Esophagus squamous epithelium (tissue), 5 donors: ENCODE results near the gene AZIN2. TPM values are rescaled to one million over a fixed set of nuclear protein-coding genes. Genes with fewer than 3 reads are reported as not detected.

Experiments used
- DNase-seq: peaks from one replicate; lab custom pipeline; 2025; lab: John Stamatoyannopoulos, UW
- H3K27ac ChIP-seq, 4 donors: fragments of 200-600 bp; sonication (generic); one replicate each; pipeline ENCODE4 v1.5.1; 2016 to 2019; ENCODE audit warnings: mild to moderate bottlenecking in 1 of 4
- H3K27me3 ChIP-seq, 4 donors: fragments of 200-600 bp; sonication (generic); 1 replicate in 3 of 4; 2 replicates in 1 of 4; pipeline versions ENCODE4 v1.5.1 to v1.6.0; 2017 to 2021; ENCODE audit warnings: antibody characterized with exemption in 1 of 4
- H3K36me3 ChIP-seq, 3 donors: fragments of 200-600 bp; sonication (generic); one replicate each; pipeline ENCODE4 v1.5.1; 2016 to 2019
- H3K4me1 ChIP-seq, 3 donors: fragments of 200-600 bp; sonication (generic); one replicate each; pipeline ENCODE4 v1.5.1; 2017 to 2019
- H3K4me3 ChIP-seq, 4 donors: fragments of 200-600 bp; sonication (generic); 1 replicate in 3 of 4; 2 replicates in 1 of 4; pipeline ENCODE4 v1.5.1; 2016 to 2019; ENCODE audit warnings: mild to moderate bottlenecking in 2 of 4, moderate library complexity in 1 of 4
- H3K9me3 ChIP-seq, 3 donors: fragments of 200-600 bp; sonication (generic); one replicate each; pipeline ENCODE4 v1.5.1; 2016 to 2019
- POLR2A ChIP-seq, 4 donors: fragments of 450-650 bp; IDR thresholded peaks; one replicate each; pipeline ENCODE4 v1.6.1; 2017; ENCODE audit warnings: antibody characterized with exemption in 4 of 4, mild to moderate bottlenecking in 4 of 4, moderate library complexity in 3 of 4
- WGBS, 2 donors: methylation state at CpG; one replicate each; pipeline ENCODE4 v1.1.5; 2018; 5-methylcytosine and 5-hydroxymethylcytosine counted together
- intact Hi-C: fragments of 100-400 bp; cut with DNase I; formaldehyde crosslinking; loops from one replicate; pipeline ENCODE4 v1.15.0; 2022
- total RNA-seq, 4 donors: library from RNA; depleted of rRNA; stranded (reverse); fragments of >200 nt; gene quantifications; one replicate each; pipeline ENCODE4 v1.1.0, GENCODE V29; 2016
- TF ChIP-seq, protein P1 (sequence below), 6 experiments: fragments of 450-650 bp in 4 of 6; fragments of 200-600 bp in 2 of 6; sonication (generic) in 2 of 6; IDR thresholded peaks; one replicate each; pipeline ENCODE4 v1.5.1; 2016 to 2019; ENCODE audit warnings: antibody characterized with exemption in 6 of 6, mild to moderate bottlenecking in 4 of 6, moderate library complexity in 4 of 6
- donor health status: DM: yes; HTN: yes; CAD: no.

The AZIN2 gene
- total RNA-seq, 4 donors from 2014 or later = 0.27 to 1.5 (median 0.61) TPM

DNA sequence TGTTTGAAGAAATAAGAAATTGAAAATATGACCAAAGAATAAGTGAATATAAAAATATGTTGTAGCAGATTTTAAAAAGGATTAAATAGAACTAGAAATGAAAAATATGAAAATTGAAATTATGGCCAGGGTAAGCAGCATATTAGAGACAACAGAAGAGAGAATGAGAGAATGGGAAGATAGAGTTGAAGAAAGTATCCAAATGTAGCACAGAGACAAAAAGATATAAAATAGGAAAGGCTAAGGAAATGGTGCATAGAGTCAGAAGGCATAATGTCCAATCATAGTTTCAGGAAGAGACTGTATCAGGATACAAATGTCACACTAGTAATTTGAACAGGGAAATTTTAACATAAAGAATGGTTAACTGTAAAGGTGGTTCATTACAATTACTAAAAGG, 29.5 kb downstream of the AZIN2 start:
- H3K36me3 ChIP-seq = no peaks in the 10 kb centered on the region
- no peak overlapping the region for H3K4me3 ChIP-seq
- no peaks in the 10 kb centered on the region for H3K27me3 ChIP-seq
- no peak overlapping the region for H3K27ac ChIP-seq
- no peak for DNase-seq
- no peaks in the 10 kb centered on the region for H3K9me3 ChIP-seq
- TF ChIP-seq, protein P1, sequence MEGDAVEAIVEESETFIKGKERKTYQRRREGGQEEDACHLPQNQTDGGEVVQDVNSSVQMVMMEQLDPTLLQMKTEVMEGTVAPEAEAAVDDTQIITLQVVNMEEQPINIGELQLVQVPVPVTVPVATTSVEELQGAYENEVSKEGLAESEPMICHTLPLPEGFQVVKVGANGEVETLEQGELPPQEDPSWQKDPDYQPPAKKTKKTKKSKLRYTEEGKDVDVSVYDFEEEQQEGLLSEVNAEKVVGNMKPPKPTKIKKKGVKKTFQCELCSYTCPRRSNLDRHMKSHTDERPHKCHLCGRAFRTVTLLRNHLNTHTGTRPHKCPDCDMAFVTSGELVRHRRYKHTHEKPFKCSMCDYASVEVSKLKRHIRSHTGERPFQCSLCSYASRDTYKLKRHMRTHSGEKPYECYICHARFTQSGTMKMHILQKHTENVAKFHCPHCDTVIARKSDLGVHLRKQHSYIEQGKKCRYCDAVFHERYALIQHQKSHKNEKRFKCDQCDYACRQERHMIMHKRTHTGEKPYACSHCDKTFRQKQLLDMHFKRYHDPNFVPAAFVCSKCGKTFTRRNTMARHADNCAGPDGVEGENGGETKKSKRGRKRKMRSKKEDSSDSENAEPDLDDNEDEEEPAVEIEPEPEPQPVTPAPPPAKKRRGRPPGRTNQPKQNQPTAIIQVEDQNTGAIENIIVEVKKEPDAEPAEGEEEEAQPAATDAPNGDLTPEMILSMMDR (IDR thresholded peaks at IDR 0.05) = no peak
- TF ChIP-seq POLR2A (IDR thresholded peaks at IDR 0.05) = no peak
- intact Hi-C loops = loop anchor here (10.0 kb wide), 1 partner anchor 254 kb away; no protein-coding TSS in a partner anchor
- H3K4me1 ChIP-seq = no peaks in the 10 kb centered on the region

DNA sequence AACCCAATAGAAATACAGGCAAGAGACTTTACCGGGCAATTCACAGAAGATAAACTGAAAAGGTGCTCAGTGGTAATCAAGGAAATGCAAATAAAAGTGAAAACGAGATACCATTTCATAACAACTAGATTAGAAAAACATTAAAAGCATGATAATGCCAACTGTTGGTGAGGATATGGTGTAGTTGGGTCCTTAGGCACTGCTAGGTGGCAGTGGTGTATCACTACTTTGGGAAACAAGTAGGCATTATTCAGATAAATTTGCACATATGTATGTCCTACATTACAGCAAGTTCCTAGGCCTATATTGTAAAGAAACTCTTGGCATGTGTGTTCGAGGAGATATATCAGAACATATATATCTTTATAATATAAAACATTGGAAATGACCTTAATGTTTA, 31.0 kb downstream of the AZIN2 start:
- Histone ChIP-seq H3K9me3 (no peaks in the 10 kb centered on the region), H3K4me3 (no peak overlapping the region), H3K27me3 (no peaks in the 10 kb centered on the region), H3K36me3 (no peaks in the 10 kb centered on the region), H3K4me1 (no peaks in the 10 kb centered on the region), H3K27ac (no peak overlapping the region)
- WGBS, 2 donors = 35 to 37% methylated on average over 3 of the region's 3 CpGs
- no peak for DNase-seq
- intact Hi-C loops = loop anchor here (10.0 kb wide), 1 partner anchor 253 kb away; no protein-coding TSS in a partner anchor
- TF ChIP-seq, protein P1 (IDR thresholded peaks at IDR 0.05) = peak in 5 of 6 experiments; percentile 22 to 57 (median 33)
- TF ChIP-seq POLR2A (IDR thresholded peaks at IDR 0.05) = no peak

DNA sequence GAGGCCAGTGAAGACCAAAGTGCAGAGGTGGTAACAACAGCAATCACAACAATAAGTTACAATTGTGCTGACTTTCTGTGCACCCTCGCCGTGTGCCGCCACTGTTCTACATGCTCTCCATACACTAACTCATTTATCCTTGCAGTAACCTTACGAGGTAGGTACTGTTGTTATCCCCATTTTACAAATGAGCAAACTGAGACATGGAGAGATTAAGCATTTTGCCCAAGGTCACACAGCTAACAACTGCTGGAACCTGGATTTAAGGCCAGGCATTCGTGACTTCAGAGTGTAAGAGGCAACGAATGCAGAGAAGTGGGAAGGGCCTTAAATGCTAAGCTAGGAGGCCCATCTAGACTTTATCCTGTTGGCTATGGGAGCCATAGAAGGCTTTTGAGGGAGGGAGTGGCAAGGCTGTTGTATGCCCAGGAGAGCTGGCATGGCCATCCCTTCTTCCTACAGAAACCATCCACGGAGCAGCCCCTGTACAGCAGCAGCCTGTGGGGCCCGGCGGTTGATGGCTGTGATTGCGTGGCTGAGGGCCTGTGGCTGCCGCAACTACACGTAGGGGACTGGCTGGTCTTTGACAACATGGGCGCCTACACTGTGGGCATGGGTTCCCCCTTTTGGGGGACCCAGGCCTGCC, 36.6 kb downstream of the AZIN2 start:
- Histone ChIP-seq H3K36me3 (no peaks in the 10 kb centered on the region), H3K27me3 (no peaks in the 10 kb centered on the region), H3K4me3 (no peak overlapping the region), H3K27ac (no peak overlapping the region), H3K9me3 (no peaks in the 10 kb centered on the region), H3K4me1 (peaks cover 0 to 16% (median 0%) of the 10 kb centered on the region in 3 donors)
- no peak for DNase-seq
- intact Hi-C loops = loop anchor here (10.0 kb wide), 1 partner anchor 247 kb away; no protein-coding TSS in a partner anchor
- TF ChIP-seq POLR2A (IDR thresholded peaks at IDR 0.05) = no peak
- TF ChIP-seq, protein P1 (IDR thresholded peaks at IDR 0.05) = no peak
- WGBS, 2 donors = 96 to 98% methylated on average over 5 to 10 of the region's 13 CpGs

DNA sequence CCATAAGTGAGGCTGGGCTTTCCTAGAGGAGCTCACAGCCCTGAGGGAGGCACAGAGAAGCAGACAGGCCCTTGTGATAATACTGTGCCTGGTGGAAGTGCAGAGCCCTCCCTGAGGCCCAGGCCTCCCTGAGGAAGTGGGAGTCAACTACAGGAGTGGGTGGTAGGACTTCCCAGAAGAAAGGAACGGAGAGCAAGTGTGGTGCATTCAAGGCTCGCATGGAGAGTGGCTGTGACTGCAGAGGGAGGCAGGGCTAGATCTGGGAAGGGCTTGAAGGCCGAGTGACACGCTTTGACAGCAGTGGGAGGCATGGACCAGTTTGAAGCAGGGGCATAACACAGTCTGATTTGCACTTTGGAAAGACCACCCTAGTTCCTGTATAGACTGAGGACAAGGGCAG, 37.3 kb downstream of the AZIN2 start:
- no peaks in the 10 kb centered on the region for H3K36me3 ChIP-seq
- no peak overlapping the region for H3K27ac ChIP-seq
- intact Hi-C loops = loop anchor here (10.0 kb wide), 1 partner anchor 247 kb away; no protein-coding TSS in a partner anchor
- TF ChIP-seq, protein P1 (IDR thresholded peaks at IDR 0.05) = no peak
- H3K9me3 ChIP-seq = no peaks in the 10 kb centered on the region
- H3K4me1 ChIP-seq = peaks cover 0 to 23% (median 0%) of the 10 kb centered on the region in 3 donors
- no peak for DNase-seq
- H3K4me3 ChIP-seq = no peak overlapping the region
- 87 to 95% methylated on average over 2 to 3 of the region's 4 CpGs for WGBS, 2 donors
- H3K27me3 ChIP-seq = no peaks in the 10 kb centered on the region

DNA sequence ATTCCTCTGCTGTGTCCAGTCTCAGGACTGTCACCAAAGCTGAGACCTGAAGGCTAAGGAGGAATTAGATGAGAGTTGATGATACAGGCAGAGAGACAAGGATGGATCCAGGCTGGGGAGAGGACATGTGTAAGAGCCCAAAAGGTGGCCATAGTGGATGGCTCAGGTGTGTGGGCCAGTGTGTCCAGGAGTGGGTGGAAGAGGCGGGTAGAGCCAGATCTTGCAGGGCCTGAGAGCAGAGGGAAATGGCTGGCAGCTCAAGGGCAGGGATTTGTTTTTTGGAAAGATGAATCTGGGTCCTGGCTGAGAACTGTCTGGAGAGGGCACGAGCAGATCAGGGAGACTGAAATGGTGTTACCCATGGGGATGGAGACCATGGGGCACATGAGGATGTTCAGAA, 38.1 kb downstream of the AZIN2 start:
- WGBS, 2 donors = 76 to 78% methylated on average over 2 of the region's 2 CpGs
- no peaks in the 10 kb centered on the region for H3K9me3 ChIP-seq
- H3K36me3 ChIP-seq = no peaks in the 10 kb centered on the region
- H3K27me3 ChIP-seq = no peaks in the 10 kb centered on the region
- peaks cover 0 to 30% (median 2%) of the 10 kb centered on the region in 3 donors for H3K4me1 ChIP-seq
- no peak overlapping the region for H3K4me3 ChIP-seq
- no peak for DNase-seq
- H3K27ac ChIP-seq = no peak overlapping the region
- intact Hi-C loops = loop anchor here (10.0 kb wide), 1 partner anchor 246 kb away; no protein-coding TSS in a partner anchor
- no peak for TF ChIP-seq POLR2A (IDR thresholded peaks at IDR 0.05)
- TF ChIP-seq, protein P1 (IDR thresholded peaks at IDR 0.05) = no peak
